Smooth muscle cell (in vitro differentiated cells): Measurements from ENCODE around the gene FAM107B. TPM values are rescaled to one million over a fixed set of nuclear protein-coding genes. Genes with fewer than 3 reads are reported as not detected.

ENCODE experiments used
- DNase-seq: peaks from one replicate; lab custom pipeline; 2025; ENCODE audit not compliant: unreplicated experiment; lab: John Stamatoyannopoulos, UW
- H2AFZ ChIP-seq: fragments of 200-600 bp; sonication (generic); 2 replicates; pipeline ENCODE4 v1.6.0; 2016; ENCODE audit warnings: antibody characterized with exemption, low read depth, mild to moderate bottlenecking
- H3F3A ChIP-seq: fragments of 200-600 bp; sonication (generic); 2 replicates; pipeline ENCODE4 v1.6.0; 2017; ENCODE audit warnings: antibody characterized with exemption, low read depth
- H3K27ac ChIP-seq: fragments of 200-600 bp; sonication (generic); 2 replicates; pipeline ENCODE4 v1.5.1; 2016; ENCODE audit warnings: low read depth, mild to moderate bottlenecking
- H3K27me3 ChIP-seq: fragments of 200-600 bp; sonication (generic); 2 replicates; pipeline ENCODE4 v1.6.1; 2016; ENCODE audit warnings: low read depth, mild to moderate bottlenecking
- H3K36me3 ChIP-seq: fragments of 200-600 bp; sonication (generic); 2 replicates; pipeline ENCODE4 v1.5.1; 2016; ENCODE audit warnings: low read depth
- H3K4me1 ChIP-seq: fragments of 200-600 bp; sonication (generic); 2 replicates; pipeline ENCODE4 v1.5.1; 2016; ENCODE audit warnings: low read depth
- H3K4me2 ChIP-seq: fragments of 200-600 bp; sonication (generic); 2 replicates; pipeline ENCODE4 v1.6.0; 2016; ENCODE audit warnings: mild to moderate bottlenecking
- H3K4me3 ChIP-seq: fragments of 200-600 bp; sonication (generic); 2 replicates; pipeline ENCODE4 v1.5.1; 2016; ENCODE audit warnings: mild to moderate bottlenecking
- H3K79me2 ChIP-seq: fragments of 200-600 bp; sonication (generic); 2 replicates; pipeline ENCODE4 v1.6.0; 2016; ENCODE audit warnings: low read depth, mild to moderate bottlenecking
- H3K9ac ChIP-seq: fragments of 200-600 bp; sonication (generic); 2 replicates; pipeline ENCODE4 v1.6.0; 2016; ENCODE audit warnings: low read depth
- H3K9me3 ChIP-seq: fragments of 200-600 bp; sonication (generic); replicated peaks from 2 replicates; pipeline ENCODE4 v1.5.1; 2016; ENCODE audit warnings: low read depth
- H4K20me1 ChIP-seq: fragments of 200-600 bp; sonication (generic); 2 replicates; pipeline ENCODE4 v1.6.0; 2016; ENCODE audit warnings: low read depth
- CTCF ChIP-seq: fragments of 200-600 bp; sonication (generic); IDR thresholded peaks from 2 replicates; pipeline ENCODE4 v1.5.1; 2017; ENCODE audit warnings: borderline replicate concordance, mild to moderate bottlenecking, antibody characterized with exemption; ENCODE audit not compliant: insufficient read depth, poor library complexity, severe bottlenecking
- WGBS: methylation state at CpG from one replicate; pipeline ENCODE4 v1.1.7; 2016; ENCODE audit warnings: low lambda C conversion rate; 5-methylcytosine and 5-hydroxymethylcytosine counted together
- polyA plus RNA-seq: library from polyadenylated mRNA; unstranded; fragments of >200 nt; fragmentation: Nextera tagmentation; extraction: Ambion mirVana; gene quantifications from 2 replicates; pipeline ENCODE4 v1.2.1, GENCODE V29; 2016
- total RNA-seq: library from RNA; depleted of rRNA; stranded (reverse); fragments of >200 nt; gene quantifications from 2 replicates; pipeline ENCODE4 v1.2.3, GENCODE V29; 2014

The FAM107B gene
- total and polyA plus RNA-seq, 2 experiments from 2014 or later: 8.7 to 9.0 TPM

- no peak overlapping the region for H2AFZ ChIP-seq
- 95% methylated on average over 22 of the region's 22 CpGs for WGBS
- no peak for TF ChIP-seq CTCF
These were observed 500 bp downstream of the FAM107B start for GRCh38 chr10:14774214-14774580.

GRCh38 chr10:14773551-14774213 lies 1.0 kb downstream of the FAM107B start:
- Histone ChIP-seq H3K79me2 (no peaks in the 10 kb centered on the region), H3K4me3 (no peak overlapping the region), H3K9me3 (no peaks in the 10 kb centered on the region), H4K20me1 (no peaks in the 10 kb centered on the region), H3K27me3 (peaks cover 8% of the 10 kb centered on the region), H3K4me1 (no peaks in the 10 kb centered on the region), H3K4me2 (no peak overlapping the region), H3F3A (no peaks in the 10 kb centered on the region), H3K9ac (no peak overlapping the region), H2AFZ (no peak overlapping the region), H3K27ac (no peak overlapping the region), H3K36me3 (no peaks in the 10 kb centered on the region)
- WGBS: 94% methylated on average over 10 of the region's 10 CpGs
- TF ChIP-seq CTCF: no peak
- DNase-seq: no peak

More at GRCh38 chr10:14774214-14774580, 500 bp downstream of the FAM107B start:
- Histone ChIP-seq H3K9me3 (no peaks in the 10 kb centered on the region), H3K4me3 (no peak overlapping the region), H3K4me2 (no peak overlapping the region), H3K27ac (no peak overlapping the region), H3K79me2 (no peaks in the 10 kb centered on the region), H3K27me3 (peaks cover 8% of the 10 kb centered on the region), H3K36me3 (no peaks in the 10 kb centered on the region), H3K9ac (no peak overlapping the region), H3F3A (no peaks in the 10 kb centered on the region), H4K20me1 (no peaks in the 10 kb centered on the region), H3K4me1 (no peaks in the 10 kb centered on the region)
- DNase-seq: no peak

GRCh38 chr10:14772399-14772798 lies 2.3 kb downstream of the FAM107B start:
- no peak overlapping the region for H3K4me2 ChIP-seq
- H3K9ac ChIP-seq: no peak overlapping the region
- 86% methylated on average over 7 of the region's 7 CpGs for WGBS
- no peak overlapping the region for H2AFZ ChIP-seq
- H3K27ac ChIP-seq: no peak overlapping the region
- TF ChIP-seq CTCF: no peak
- no peak overlapping the region for H3K4me3 ChIP-seq
- no peaks in the 10 kb centered on the region for H3F3A ChIP-seq
- H3K4me1 ChIP-seq: no peaks in the 10 kb centered on the region
- no peaks in the 10 kb centered on the region for H3K79me2 ChIP-seq
- DNase-seq: no peak
- no peaks in the 10 kb centered on the region for H3K36me3 ChIP-seq
- no peaks in the 10 kb centered on the region for H3K9me3 ChIP-seq
- no peaks in the 10 kb centered on the region for H4K20me1 ChIP-seq
- H3K27me3 ChIP-seq: peaks cover 8% of the 10 kb centered on the region

GRCh38 chr10:14770927-14771326 lies 3.8 kb downstream of the FAM107B start:
- no peaks in the 10 kb centered on the region for H3F3A ChIP-seq
- H3K36me3 ChIP-seq: no peaks in the 10 kb centered on the region
- no peak overlapping the region for H3K4me2 ChIP-seq
- H3K9ac ChIP-seq: no peak overlapping the region
- no peak overlapping the region for H3K4me3 ChIP-seq
- H2AFZ ChIP-seq: no peak overlapping the region
- no peak for TF ChIP-seq CTCF
- H3K27ac ChIP-seq: no peak overlapping the region
- peaks cover 11% of the 10 kb centered on the region for H3K27me3 ChIP-seq
- no peaks in the 10 kb centered on the region for H3K4me1 ChIP-seq
- no peaks in the 10 kb centered on the region for H3K9me3 ChIP-seq
- H4K20me1 ChIP-seq: no peaks in the 10 kb centered on the region
- no peak for DNase-seq
- WGBS: 94% methylated on average over 2 of the region's 2 CpGs
- no peaks in the 10 kb centered on the region for H3K79me2 ChIP-seq
